ENCODE results near the gene VWA5B2.
A peak's percentile ranks its signal among the peaks of the same experiment; 100 is the strongest.

GRCh38 chr3:184227481-184227935, 1.9 kb upstream of the VWA5B2 start:
- TF ChIP-seq CTCF (IDR thresholded peaks at IDR 0.05) (peak; percentile 50 to 85 (median 59)), POLR2A (IDR thresholded peaks at IDR 0.05) (no peak)
